HG02588 (cell line): ENCODE data around the gene CCNI2.
"Not testable (repeated sequence)": the region's sequence is repeated elsewhere in the genome, so short reads cannot be mapped to it uniquely, and the experiment has no call there.

Experiments used
- ATAC-seq: cut with Tn5 transposase; IDR thresholded peaks from one replicate; pipeline ENCODE4 v1.9.1; 2021; ENCODE audit warnings: mild to moderate bottlenecking, moderate library complexity; ENCODE audit not compliant: unreplicated experiment

Gene CCNI2

DNA sequence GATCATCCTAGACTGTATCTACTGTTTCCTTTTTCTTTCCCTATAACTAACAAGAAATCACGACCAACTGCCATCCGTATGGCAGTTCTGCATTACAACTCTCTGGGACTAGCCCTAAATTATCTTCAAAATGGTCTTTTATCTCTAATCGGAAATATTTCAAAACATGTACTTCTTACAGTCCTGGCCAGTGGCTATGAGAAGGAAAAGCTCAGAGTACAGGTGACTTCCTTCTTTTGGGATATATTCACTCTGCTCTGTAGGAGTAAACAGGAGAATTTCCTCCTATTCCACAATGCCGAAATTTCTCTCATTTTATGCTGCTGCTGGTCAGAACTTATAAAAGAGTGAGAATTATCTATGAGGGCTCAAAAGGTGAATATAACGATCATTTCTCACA, 31.6 kb downstream of the CCNI2 start:
- no peak for ATAC-seq

DNA sequence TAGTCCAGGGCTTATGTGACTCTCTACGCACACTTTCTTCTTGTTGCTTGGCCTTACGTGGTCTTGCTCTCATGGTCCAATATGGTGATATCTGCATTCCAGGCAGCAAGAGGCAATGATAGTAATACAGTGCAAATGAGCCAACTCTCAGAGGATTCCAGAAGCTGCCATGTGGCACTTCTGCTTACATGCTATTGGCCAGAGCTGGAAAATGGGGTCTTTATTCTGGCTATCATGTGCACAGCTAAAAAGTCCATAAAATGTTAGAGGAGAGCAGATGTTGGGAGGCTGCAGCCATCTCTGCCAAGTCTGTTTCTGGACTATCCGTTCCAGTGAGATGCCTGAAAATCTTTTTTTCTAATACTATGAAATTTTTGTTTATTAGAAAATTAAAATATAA, 32.7 kb downstream of the CCNI2 start:
- ATAC-seq, result no peak

DNA sequence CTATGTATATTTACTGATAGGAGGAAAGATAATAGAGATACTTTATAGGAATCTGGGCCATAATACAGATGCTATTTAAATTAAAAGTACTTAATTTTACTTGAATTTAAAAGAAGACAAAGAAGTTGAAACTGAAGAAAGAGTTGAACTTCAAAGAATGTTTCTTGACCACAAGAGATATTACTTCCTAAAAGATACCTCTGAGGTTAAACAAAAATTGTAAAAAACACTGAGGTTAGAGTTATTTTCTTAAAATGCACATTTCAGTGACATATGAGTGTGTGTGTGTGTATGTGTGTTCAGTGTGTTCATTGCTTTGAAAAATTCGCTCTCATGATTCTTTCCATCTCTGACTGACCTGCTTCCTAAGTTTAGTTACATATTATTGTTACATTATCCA, 33.4 kb downstream of the CCNI2 start:
- no peak for ATAC-seq

DNA sequence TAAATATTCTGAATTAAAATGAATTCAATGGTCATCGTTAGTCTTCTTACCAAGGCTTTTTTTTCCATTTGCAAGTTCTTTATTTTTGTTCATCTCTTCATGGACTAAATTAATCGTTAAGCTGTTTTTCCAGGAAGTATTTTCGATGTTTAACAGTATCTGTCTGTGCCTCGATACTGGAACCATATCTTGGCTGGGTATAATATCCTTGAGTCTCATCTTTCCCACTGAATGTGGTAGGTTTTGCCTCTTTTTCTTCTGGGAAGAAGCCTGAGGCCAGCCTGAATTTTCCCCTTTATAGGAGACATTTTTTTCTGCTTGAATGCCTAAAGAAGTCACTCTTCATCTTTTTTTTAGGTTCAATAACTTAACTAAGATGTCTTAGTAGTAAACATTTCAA, 33.8 kb downstream of the CCNI2 start:
- no peak for ATAC-seq

DNA sequence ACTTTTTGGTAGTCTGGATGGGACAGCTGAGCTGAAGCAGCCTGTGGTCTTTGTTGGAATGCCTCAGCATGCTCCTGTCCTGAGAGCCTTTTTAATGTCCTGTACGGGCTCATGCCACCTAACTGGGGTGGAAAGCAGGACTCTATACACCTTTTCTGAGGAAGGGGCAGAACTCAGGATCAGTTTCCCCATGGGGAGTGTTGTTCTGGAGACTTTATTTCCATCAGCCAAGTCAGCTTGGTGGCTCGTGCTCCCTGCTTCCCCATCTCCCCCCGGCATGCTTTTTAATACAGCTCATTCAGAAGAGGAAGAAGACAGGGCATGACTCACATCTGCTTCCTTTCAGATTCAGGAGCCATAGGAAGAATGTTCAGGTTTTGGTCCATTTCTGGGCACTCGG, 34.9 kb downstream of the CCNI2 start:
- no peak for ATAC-seq

DNA sequence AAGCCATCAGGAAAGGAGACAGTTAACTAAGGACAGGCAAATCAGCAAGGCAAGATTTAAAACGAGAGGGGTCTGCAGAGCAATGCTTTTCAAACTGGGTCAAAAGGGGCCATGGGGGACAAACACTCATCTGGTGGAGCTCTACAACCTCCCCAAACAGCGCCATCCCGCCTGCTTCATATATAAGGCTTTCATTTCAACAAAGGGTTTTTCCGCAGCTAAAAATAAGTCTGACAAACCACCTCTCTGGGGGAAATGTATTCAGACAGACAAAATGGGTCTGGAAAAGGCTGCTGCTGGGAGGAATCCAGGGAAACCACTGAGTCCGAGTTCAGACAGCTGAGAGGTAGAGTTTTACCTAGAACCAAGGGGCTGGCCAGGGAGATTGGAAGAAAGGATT, 38.1 kb downstream of the CCNI2 start:
- no peak for ATAC-seq

DNA sequence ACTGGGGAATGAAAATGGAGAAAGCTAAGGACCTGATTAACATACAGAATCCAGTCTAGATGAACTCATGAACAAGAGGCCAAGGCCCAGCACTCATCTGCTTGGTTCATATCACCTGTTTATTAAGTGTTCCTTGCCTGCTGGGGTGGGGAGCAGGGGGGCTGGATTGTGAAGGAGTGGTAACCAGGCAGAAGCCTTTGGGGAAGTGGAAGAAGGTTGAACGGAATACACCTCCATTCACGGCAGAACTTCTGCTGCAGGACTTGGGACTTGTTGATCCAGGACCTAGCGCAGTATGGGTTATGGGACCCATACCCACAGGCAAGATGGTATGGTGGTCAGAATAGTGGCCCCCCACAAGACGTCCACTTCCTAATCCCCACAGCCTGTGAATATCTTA, 38.6 kb downstream of the CCNI2 start:
- no peak for ATAC-seq

DNA sequence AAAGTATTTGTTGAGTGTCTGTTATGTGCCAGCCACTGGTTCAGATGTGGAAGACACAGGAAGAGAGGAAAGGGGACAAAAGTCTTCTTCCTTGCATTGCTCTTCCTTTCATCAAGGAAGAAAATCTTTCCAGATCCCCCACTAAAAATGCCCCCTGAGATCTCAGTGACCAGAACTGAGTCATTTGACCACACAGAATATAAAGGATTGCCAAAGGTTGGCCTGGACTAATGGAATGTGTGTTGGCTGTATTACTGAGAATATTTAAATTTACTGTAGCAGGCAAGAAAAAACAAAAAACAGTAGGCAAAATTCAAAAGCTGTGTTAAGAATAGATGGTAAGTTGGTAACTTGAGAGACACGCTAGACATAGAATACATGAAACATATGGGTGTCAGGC, 39.9 kb downstream of the CCNI2 start:
- no peak for ATAC-seq

DNA sequence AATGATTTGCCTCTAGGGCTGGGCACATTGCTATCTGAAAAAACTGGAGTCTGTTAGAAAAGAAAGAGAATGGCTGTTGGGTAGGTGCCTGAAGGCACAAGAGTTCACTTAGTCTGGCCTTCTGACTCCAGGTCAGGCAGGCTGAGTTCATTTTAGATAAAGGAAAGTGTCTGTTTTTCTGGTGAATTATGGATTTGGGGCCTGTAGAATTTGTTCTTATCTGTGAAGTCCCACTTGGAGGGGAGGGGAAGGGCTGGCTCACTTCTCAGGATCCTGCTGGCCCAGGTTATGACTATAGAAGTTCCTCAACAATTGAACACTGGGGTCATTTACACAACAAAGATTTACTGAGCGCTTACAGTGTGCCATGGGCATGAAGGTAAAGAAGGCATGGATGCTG, 41.3 kb downstream of the CCNI2 start:
- ATAC-seq, result no peak

DNA sequence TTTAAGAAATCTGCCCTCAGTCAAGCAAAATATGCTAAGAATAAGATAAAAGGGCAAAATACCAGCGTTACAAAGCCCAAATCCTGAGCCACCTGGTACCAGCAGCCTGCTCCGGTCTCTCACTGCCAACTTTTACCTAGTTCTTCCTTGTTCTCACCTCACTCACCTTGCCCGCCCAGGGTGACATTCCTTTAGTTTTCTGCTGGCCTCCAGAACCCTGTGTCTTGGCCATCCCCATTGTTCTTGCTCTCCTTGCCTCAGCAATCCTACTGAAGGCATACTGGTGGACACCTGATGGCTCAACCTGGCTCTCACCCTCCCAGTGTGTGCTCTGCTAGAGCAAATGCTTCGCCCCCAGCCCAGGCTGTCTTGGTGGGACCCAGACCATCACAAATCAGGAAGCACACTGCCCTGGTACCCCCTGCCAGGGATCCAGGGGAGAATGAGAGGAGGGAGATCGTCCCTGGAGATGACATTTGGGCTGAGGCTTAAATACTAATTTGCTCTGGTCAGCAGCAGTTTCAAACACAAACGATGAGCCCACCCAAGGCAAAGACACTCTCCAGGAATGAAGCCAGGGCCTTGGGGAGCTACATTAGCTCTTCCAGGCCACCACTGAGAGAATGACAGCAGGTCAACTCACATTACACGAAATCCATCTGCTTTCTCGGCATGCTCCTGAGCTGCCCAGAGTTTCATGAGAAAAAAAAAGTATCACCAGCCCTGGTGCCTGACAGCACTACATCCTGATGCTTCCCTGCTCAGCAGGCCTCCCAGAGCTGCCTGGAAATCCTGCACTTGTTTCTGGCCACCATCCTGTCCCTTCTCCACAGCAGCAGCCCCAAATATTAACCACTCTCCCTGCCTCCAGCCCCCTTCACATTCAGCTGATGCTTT, 42.0 kb downstream of the CCNI2 start:
- no peak for ATAC-seq

DNA sequence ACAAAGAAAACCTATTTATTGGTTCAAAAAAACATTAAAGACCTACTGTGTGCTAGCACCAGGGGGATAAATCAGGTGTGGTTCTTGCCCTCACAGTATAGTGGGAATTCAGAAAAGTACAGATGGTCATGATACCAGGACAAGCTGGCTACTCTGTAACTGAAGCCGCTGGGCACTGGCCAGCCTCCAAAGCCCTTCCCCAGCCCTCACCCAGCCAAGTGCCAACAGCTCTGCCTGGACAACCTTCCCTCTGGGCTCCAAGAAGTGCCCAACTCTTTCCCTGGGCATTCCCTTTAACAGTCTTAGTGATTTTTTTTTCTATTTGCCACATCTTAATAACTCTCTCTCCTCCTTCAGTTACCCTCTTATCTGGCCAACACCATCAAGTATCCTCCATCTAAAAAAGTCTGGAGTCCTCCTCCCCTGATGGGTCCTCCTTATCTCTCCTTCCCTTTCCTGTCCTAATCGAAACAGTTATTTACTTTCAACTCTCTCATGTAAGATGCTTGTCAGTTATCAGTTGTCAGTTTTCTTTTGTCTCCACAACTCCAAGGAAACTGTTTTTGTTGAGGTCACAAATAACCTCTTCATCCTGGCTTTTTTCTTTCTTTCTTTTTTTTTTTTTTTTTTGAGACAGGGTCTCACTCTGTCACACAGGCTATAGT, 43.1 kb downstream of the CCNI2 start:
- no peak for ATAC-seq

DNA sequence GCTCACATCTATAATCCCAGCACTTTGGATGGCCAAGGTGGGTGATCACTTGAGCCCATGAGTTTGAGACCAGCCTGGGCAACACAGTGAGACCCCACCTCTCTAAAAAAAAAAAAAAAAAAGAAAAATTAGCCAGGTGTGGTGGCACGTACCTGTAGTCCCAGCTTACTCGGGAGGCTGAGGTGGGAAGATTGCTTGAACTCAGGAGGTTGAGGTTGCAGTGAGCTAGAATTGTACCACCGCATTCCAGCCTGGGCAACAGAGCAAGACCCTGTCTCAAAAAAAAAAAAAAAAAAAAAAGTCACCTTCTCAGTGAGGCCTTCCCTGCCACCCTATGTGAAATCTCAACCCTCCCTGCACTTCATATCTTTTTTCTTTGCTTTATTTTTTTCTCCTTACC, 43.8 kb downstream of the CCNI2 start:
- ATAC-seq, result no peak

DNA sequence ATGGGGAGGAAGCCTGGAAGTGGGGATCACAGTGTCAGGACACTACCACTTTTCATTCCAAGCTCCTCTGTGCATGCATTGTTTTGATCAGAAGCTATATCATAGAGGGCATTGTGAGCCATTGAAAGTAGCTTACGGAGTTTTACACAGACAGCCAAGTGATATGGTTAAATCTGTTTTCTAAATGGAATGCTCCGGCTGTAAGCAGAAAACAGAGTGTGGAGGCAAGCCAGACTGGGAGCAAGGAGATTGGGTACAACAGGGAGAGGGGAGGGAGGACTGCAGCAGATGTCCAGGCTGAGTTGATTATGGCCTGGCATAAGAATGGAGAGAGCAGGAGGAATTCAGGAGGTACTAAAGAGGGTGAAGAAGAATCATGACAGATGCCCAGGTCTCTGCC, 50.4 kb downstream of the CCNI2 start:
- no peak for ATAC-seq

DNA sequence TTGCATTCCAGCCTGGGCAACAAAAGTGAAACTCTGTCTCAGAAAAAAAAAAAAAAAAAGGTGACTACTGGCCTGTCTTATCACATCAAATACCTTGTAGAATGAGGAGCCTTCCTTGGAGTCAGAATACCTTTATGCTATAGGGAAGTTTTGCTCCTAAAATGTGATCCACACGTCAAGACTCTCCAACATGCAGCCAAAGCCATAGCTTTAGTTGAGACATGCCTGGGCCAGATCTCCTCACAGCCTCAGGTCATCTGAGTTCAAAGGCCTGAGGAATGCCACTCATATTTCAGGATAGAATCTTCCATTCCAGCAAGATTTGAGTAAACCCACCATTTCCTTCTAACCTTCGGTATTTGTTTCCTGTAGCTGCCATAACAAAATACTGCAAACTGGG, 52.2 kb downstream of the CCNI2 start:
- no peak for ATAC-seq

DNA sequence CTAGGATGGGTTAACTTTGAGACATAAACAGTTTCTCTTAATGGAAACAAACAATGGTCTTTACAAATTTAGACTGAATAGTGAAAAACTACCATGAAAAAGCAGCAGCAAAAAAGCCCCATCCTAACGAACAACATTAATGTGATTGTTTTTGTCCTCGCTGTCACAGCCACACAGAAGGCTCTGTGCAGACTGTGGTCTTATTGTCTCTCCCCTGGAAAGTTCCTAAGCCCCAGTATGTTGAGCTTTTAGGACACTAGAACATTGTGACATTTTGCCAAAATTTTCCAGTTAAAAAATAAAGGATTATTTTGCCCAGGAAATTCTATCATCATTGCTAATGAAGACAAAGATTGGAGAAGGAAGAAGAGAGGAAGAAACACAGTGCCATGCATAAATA, 53.3 kb downstream of the CCNI2 start:
- no peak for ATAC-seq

DNA sequence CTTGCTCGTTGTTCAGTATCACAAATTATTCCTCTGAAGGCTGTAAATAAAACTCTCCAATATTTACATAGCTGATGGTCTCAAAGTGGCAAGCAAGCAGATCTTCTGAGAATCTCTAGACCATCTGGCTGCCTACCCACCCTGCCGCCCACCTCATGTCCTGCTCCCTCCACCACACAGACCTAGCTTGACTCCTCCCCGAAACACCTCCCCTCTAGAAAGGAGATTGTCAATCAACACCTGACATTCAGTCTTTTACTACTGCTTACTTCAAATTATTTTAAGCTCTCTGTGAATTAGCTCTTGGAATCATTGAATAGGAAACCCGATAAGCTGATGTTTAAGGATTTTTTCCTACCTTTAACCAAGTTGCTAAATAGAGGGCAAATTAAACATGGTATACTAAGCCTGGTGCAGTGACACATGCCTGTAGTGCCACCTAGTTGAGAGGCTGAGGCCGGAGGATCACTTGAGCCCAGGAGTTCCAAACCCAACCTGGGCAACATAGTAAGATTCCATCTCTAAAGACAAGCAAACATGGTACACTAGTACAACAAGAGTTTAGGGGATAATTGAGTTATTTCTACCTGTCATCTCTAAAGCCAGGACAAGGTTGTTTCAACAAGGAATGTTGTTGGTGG, 54.9 kb downstream of the CCNI2 start:
- ATAC-seq, result no peak

DNA sequence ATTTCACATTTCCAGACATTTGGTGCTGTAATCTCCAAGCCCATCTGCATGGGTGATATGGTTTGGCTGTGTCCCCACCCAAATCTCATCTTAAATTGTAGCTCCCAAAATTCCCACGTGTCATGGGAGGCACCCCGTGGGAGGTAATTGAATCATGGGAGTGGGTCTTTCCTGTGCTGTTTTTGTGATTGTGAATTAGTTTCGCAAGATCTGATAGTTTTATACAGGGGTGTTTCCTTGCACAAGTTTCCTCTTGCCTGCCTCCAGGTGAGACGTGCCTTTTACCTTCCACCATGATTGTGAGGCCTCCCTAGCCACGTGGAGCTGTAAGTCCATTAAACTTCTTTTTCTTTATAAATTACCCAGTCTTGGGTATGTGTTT, 55.5 kb downstream of the CCNI2 start:
- ATAC-seq, result not testable (repeated sequence)
